ENCODE results near the gene MAN2A1.

GRCh38 chr5:109741390-109741789 lies 51.7 kb downstream of the MAN2A1 start:
- TF ChIP-seq ZNF202 (tag by site-specific recombination; IDR thresholded peaks at IDR 0.05; ENCODE audit: borderline replicate concordance) (no peak), CTCF (tag by site-specific recombination; IDR thresholded peaks at IDR 0.05) (no peak)
